HL-60 (cell line): ENCODE results near the gene TTC27.

Source experiments
- GABPA ChIP-seq: IDR thresholded peaks from 2 replicates; pipeline ENCODE4 v1.6.1; 2012; ENCODE audit warnings: low read depth
- POLR2AphosphoS5 ChIP-seq: IDR thresholded peaks from 2 replicates; pipeline ENCODE4 v1.6.1; 2012; ENCODE audit warnings: low read depth
- SPI1 ChIP-seq: IDR thresholded peaks from 2 replicates; pipeline ENCODE4 v1.6.1; 2012; ENCODE audit warnings: low read depth, mild to moderate bottlenecking, borderline replicate concordance
- TF ChIP-seq, protein P1 (sequence below): IDR thresholded peaks from one replicate; pipeline ENCODE4 v1.5.1; 2011; ENCODE audit warnings: low read length, control low read depth, inconsistent platforms; ENCODE audit not compliant: insufficient read depth
- TF ChIP-seq, protein P2 (sequence below): IDR thresholded peaks from 2 replicates; pipeline ENCODE4 v1.6.1; 2012; ENCODE audit warnings: low read depth; ENCODE audit not compliant: insufficient replicate concordance

GRCh38 chr2:32830196-32830595 lies 202.3 kb downstream of the TTC27 start:
- TF ChIP-seq, protein P1, sequence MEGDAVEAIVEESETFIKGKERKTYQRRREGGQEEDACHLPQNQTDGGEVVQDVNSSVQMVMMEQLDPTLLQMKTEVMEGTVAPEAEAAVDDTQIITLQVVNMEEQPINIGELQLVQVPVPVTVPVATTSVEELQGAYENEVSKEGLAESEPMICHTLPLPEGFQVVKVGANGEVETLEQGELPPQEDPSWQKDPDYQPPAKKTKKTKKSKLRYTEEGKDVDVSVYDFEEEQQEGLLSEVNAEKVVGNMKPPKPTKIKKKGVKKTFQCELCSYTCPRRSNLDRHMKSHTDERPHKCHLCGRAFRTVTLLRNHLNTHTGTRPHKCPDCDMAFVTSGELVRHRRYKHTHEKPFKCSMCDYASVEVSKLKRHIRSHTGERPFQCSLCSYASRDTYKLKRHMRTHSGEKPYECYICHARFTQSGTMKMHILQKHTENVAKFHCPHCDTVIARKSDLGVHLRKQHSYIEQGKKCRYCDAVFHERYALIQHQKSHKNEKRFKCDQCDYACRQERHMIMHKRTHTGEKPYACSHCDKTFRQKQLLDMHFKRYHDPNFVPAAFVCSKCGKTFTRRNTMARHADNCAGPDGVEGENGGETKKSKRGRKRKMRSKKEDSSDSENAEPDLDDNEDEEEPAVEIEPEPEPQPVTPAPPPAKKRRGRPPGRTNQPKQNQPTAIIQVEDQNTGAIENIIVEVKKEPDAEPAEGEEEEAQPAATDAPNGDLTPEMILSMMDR: no peak
- TF ChIP-seq, protein P2, sequence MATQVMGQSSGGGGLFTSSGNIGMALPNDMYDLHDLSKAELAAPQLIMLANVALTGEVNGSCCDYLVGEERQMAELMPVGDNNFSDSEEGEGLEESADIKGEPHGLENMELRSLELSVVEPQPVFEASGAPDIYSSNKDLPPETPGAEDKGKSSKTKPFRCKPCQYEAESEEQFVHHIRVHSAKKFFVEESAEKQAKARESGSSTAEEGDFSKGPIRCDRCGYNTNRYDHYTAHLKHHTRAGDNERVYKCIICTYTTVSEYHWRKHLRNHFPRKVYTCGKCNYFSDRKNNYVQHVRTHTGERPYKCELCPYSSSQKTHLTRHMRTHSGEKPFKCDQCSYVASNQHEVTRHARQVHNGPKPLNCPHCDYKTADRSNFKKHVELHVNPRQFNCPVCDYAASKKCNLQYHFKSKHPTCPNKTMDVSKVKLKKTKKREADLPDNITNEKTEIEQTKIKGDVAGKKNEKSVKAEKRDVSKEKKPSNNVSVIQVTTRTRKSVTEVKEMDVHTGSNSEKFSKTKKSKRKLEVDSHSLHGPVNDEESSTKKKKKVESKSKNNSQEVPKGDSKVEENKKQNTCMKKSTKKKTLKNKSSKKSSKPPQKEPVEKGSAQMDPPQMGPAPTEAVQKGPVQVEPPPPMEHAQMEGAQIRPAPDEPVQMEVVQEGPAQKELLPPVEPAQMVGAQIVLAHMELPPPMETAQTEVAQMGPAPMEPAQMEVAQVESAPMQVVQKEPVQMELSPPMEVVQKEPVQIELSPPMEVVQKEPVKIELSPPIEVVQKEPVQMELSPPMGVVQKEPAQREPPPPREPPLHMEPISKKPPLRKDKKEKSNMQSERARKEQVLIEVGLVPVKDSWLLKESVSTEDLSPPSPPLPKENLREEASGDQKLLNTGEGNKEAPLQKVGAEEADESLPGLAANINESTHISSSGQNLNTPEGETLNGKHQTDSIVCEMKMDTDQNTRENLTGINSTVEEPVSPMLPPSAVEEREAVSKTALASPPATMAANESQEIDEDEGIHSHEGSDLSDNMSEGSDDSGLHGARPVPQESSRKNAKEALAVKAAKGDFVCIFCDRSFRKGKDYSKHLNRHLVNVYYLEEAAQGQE: no peak
- TF ChIP-seq GABPA (no peak), POLR2AphosphoS5 (no peak), SPI1 (no peak)
